Transverse colon (tissue), 4 donors: Measurements from ENCODE around the gene IL31. TPM values are rescaled to one million over a fixed set of nuclear protein-coding genes. Genes with fewer than 3 reads are reported as not detected.

ENCODE experiments used
- DNase-seq: peaks from one replicate; pipeline ENCODE4 v3.0.0-alpha.2; 2019
- H3K27ac ChIP-seq, 4 donors: fragments of 200-600 bp; sonication (generic); 2 replicates each; pipeline ENCODE4 v1.5.1; 2016 to 2018; ENCODE audit warnings: inconsistent platforms in 4 of 4
- H3K27me3 ChIP-seq: fragments of 200-600 bp; sonication (generic); 2 replicates; pipeline ENCODE4 v1.5.1; 2017; ENCODE audit warnings: inconsistent platforms
- H3K36me3 ChIP-seq, 4 donors: fragments of 200-600 bp; sonication (generic); 2 replicates each; pipeline ENCODE4 v1.5.1; 2017 to 2019; ENCODE audit warnings: inconsistent platforms in 4 of 4
- H3K4me1 ChIP-seq, 4 donors: fragments of 200-600 bp; sonication (generic); 2 replicates each; pipeline ENCODE4 v1.5.1; 2017 to 2020; ENCODE audit warnings: inconsistent platforms in 4 of 4
- H3K4me3 ChIP-seq, 4 donors: fragments of 200-600 bp; sonication (generic); 1 replicate in 1 of 4; 2 replicates in 3 of 4; pipeline versions ENCODE4 v1.5.1 to v1.6.1; 2017 to 2019; ENCODE audit warnings: inconsistent platforms in 4 of 4
- H3K9me3 ChIP-seq, 2 donors: fragments of 200-600 bp; sonication (generic); 2 replicates each; pipeline ENCODE4 v1.5.1; 2017 to 2019; ENCODE audit warnings: inconsistent platforms in 2 of 2
- EP300 ChIP-seq: sonication (generic); formaldehyde crosslinking; IDR thresholded peaks from one replicate; pipeline ENCODE4 v1.6.1; 2017; ENCODE audit warnings: antibody characterized with exemption, low read depth
- POLR2A ChIP-seq: fragments of 450-650 bp; IDR thresholded peaks from one replicate; pipeline ENCODE4 v1.6.1; 2016; ENCODE audit warnings: antibody characterized with exemption, mild to moderate bottlenecking, moderate library complexity
- POLR2AphosphoS5 ChIP-seq, 3 donors: sonication (generic); formaldehyde crosslinking; IDR thresholded peaks; one replicate each; pipeline ENCODE4 v1.6.1; 2016; ENCODE audit warnings: antibody characterized with exemption in 3 of 3
- WGBS, 2 donors: methylation state at CpG; one replicate each; pipeline ENCODE4 v1.1.5; 2018; ENCODE audit warnings: low coverage in 1 of 2; 5-methylcytosine and 5-hydroxymethylcytosine counted together
- in situ Hi-C, 4 donors: fragments of 200-750 bp; cut with MboI; loops; one replicate each; pipeline versions ENCODE4 v1.15.0 to v1.15.1; 2017; ENCODE audit warnings: low sequenced_read_pairs in 3 of 4, low pct_ligation_motif_present in 1 of 4, low pct_unique_long_range_greater_than_20kb in 1 of 4
- intact Hi-C: fragments of 100-400 bp; cut with DNase I; formaldehyde crosslinking; loops from one replicate; pipeline ENCODE4 v1.15.1; 2023; ENCODE audit warnings: low total_unique reads
- total RNA-seq, 4 donors: library from RNA; depleted of rRNA; stranded (reverse); fragments of >200 nt; gene quantifications; one replicate each; pipeline ENCODE4 v1.1.0, GENCODE V29; 2016
- TF ChIP-seq, protein P1 (sequence below), 5 experiments: fragments of 200-600 bp in 3 of 5; fragments of 450-650 bp in 2 of 5; sonication (generic) in 3 of 5; IDR thresholded peaks; 1 replicate in 2 of 5; 2 replicates in 3 of 5; pipeline ENCODE4 v1.5.1; 2016 to 2017; ENCODE audit warnings: antibody characterized with exemption in 5 of 5, inconsistent platforms in 3 of 5, mild to moderate bottlenecking in 2 of 5, moderate library complexity in 1 of 5

IL31 gene
- total RNA-seq, 4 donors from 2014 or later, result not detected

DNA sequence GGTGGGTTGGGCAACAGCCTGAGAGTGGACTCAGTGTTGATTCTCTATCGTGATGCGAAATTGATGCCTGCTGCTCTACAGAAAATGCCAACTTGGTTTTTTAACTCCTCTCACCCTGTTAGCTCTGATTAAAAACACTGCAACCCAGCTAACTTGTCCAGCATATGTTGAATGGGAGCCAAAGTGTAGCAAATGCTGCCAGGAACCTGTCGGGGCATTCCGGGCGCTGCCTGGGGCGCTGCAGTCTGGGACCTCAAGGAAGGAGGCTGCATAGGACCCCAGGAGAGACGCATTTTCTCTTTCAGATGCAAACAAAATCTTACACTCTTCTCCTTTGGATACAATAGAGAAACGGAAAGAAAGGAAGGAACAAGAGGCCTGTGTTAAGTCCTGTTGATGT, 33.4 kb upstream of the IL31 start:
- Histone ChIP-seq H3K36me3 (peaks cover 0 to 33% (median 10%) of the 10 kb centered on the region in 4 donors), H3K27me3 (peaks cover 34% of the 10 kb centered on the region)
- no peak for DNase-seq

DNA sequence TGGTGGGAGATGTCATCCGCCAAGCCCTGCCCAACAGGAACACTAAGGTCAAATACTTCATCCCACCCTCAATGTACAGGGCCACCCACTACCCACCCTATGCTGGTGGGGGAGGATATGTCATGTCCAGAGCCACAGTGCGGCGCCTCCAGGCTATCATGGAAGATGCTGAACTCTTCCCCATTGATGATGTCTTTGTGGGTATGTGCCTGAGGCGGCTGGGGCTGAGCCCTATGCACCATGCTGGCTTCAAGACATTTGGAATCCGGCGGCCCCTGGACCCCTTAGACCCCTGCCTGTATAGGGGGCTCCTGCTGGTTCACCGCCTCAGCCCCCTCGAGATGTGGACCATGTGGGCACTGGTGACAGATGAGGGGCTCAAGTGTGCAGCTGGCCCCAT, 33.0 kb upstream of the IL31 start:
- peaks cover 0 to 29% (median 8%) of the 10 kb centered on the region in 4 donors for H3K36me3 ChIP-seq
- H3K27ac ChIP-seq, result no peak overlapping the region
- peaks cover 0 to 20% (median 14%) of the 10 kb centered on the region in 4 donors for H3K4me1 ChIP-seq
- no peak overlapping the region for H3K4me3 ChIP-seq
- intact Hi-C loops (no loop called here), in situ Hi-C loops (no loop called here)
- peaks cover 39% of the 10 kb centered on the region for H3K27me3 ChIP-seq
- no peak for DNase-seq
- WGBS, 2 donors, result 94% methylated on average over 7 of the region's 8 CpGs; no CpG with 5 or more reads in 1 of the 2 donors
- TF ChIP-seq POLR2AphosphoS5 (IDR thresholded peaks at IDR 0.05), result no peak
- no peak for TF ChIP-seq EP300
- TF ChIP-seq, protein P1, sequence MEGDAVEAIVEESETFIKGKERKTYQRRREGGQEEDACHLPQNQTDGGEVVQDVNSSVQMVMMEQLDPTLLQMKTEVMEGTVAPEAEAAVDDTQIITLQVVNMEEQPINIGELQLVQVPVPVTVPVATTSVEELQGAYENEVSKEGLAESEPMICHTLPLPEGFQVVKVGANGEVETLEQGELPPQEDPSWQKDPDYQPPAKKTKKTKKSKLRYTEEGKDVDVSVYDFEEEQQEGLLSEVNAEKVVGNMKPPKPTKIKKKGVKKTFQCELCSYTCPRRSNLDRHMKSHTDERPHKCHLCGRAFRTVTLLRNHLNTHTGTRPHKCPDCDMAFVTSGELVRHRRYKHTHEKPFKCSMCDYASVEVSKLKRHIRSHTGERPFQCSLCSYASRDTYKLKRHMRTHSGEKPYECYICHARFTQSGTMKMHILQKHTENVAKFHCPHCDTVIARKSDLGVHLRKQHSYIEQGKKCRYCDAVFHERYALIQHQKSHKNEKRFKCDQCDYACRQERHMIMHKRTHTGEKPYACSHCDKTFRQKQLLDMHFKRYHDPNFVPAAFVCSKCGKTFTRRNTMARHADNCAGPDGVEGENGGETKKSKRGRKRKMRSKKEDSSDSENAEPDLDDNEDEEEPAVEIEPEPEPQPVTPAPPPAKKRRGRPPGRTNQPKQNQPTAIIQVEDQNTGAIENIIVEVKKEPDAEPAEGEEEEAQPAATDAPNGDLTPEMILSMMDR (IDR thresholded peaks at IDR 0.05), result no peak
- TF ChIP-seq POLR2A, result no peak
- no peaks in the 10 kb centered on the region for H3K9me3 ChIP-seq

More for the DNA sequence above, 33.4 kb upstream of the IL31 start:
- H3K9me3 ChIP-seq, result no peaks in the 10 kb centered on the region
- peaks cover 0 to 20% (median 14%) of the 10 kb centered on the region in 4 donors for H3K4me1 ChIP-seq
- intact Hi-C loops, result no loop called here
- TF ChIP-seq POLR2A (no peak), POLR2AphosphoS5 (IDR thresholded peaks at IDR 0.05) (no peak), EP300 (no peak)
- TF ChIP-seq, protein P1 (IDR thresholded peaks at IDR 0.05), result no peak
- H3K27ac ChIP-seq, result no peak overlapping the region
- no peak overlapping the region for H3K4me3 ChIP-seq
- in situ Hi-C loops, result no loop called here
- WGBS, 2 donors, result 85 to 90% methylated on average over 4 to 8 of the region's 8 CpGs

DNA sequence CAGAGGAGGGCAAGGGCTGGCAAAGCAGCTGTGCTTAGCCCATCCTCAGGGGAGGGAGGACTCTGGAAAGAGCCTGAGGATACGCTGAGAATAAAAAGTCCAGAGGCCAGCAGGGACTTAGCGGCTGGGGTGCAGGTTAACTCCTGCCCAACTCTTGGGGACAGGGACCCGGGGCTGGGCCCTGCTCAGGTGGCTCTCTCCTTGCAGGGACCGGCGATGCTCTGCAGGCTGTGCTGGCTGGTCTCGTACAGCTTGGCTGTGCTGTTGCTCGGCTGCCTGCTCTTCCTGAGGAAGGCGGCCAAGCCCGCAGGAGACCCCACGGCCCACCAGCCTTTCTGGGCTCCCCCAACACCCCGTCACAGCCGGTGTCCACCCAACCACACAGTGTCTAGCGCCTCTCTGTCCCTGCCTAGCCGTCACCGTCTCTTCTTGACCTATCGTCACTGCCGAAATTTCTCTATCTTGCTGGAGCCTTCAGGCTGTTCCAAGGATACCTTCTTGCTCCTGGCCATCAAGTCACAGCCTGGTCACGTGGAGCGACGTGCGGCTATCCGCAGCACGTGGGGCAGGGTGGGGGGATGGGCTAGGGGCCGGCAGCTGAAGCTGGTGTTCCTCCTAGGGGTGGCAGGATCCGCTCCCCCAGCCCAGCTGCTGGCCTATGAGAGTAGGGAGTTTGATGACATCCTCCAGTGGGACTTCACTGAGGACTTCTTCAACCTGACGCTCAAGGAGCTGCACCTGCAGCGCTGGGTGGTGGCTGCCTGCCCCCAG, 32.3 kb upstream of the IL31 start:
- TF ChIP-seq EP300, result no peak
- TF ChIP-seq POLR2A, result no peak
- TF ChIP-seq, protein P1 (IDR thresholded peaks at IDR 0.05), result no peak
- no peak for TF ChIP-seq POLR2AphosphoS5 (IDR thresholded peaks at IDR 0.05)
- WGBS, 2 donors, result 78% methylated on average over 23 of the region's 27 CpGs; no CpG with 5 or more reads in 1 of the 2 donors
- peaks cover 0 to 20% (median 14%) of the 10 kb centered on the region in 4 donors for H3K4me1 ChIP-seq
- no peaks in the 10 kb centered on the region for H3K9me3 ChIP-seq
- H3K36me3 ChIP-seq, result peaks cover 0 to 23% (median 5%) of the 10 kb centered on the region in 4 donors
- intact Hi-C loops (no loop called here), in situ Hi-C loops (no loop called here)
- no peak overlapping the region for H3K27ac ChIP-seq
- peaks cover 45% of the 10 kb centered on the region for H3K27me3 ChIP-seq
- H3K4me3 ChIP-seq, result no peak overlapping the region
- DNase-seq, result no peak

DNA sequence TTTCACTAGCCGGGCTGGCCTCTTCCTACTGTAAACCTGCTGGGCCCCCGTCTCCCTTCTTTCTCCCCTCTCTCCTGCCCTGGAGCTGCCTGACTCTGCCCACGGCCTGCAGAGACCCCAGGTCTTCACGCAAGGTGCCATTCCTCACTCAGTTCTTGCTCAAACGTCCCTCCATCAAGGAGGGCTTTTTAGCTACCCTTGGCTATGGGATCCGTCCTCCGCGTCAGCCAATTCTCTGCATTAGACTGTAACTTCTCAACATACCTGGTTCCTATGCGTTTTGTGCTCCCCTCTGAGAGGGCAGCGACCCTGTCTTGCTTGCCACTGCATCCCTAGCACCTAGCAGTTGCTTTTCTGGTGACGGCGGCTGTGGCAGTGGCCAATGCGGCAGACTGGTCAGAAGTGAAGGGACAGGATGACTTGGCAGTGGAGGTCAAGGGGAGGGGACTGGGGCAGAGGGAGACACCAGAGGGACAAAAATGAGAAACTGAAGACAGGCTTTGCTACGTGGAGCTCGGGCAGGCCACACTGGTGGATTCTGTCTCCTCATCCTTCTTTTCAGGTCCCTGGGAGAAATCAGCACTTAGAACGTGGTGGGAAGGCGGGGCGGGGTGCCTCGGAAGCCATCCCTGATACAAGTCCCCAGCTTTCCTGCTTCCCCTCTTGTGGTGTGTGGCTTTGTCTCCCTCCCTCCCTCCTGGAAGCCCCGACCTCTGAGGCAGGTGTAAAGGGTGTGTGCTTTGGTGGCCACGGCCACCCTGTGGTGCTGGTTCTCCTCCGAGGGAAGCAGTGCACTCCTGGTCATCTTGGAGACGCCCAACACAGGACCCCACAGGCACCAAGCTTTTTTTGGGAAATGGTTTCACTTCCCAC, 31.3 kb upstream of the IL31 start:
- intact Hi-C loops, result no loop called here
- peaks cover 56% of the 10 kb centered on the region for H3K27me3 ChIP-seq
- 36 to 53% methylated on average over 7 to 23 of the region's 23 CpGs for WGBS, 2 donors

More for the DNA sequence above, 31.3 kb upstream of the IL31 start:
- no peak for DNase-seq
- no peak overlapping the region for H3K4me3 ChIP-seq
- in situ Hi-C loops, result no loop called here
- peaks cover 0 to 17% (median 3%) of the 10 kb centered on the region in 4 donors for H3K36me3 ChIP-seq
- TF ChIP-seq POLR2A, result no peak
- TF ChIP-seq POLR2AphosphoS5 (IDR thresholded peaks at IDR 0.05), result peak in 1 of 3 donors; percentile 7
- peaks cover 0 to 22% (median 19%) of the 10 kb centered on the region in 4 donors for H3K4me1 ChIP-seq
- H3K9me3 ChIP-seq, result no peaks in the 10 kb centered on the region
- H3K27ac ChIP-seq, result no peak overlapping the region
